K562 (cell line): ENCODE data around the gene XPA. TPM values are rescaled to one million over a fixed set of nuclear protein-coding genes. Genes with fewer than 3 reads are reported as not detected.

Experiments used
- CHD2 ChIP-seq: IDR thresholded peaks from 2 replicates; pipeline ENCODE4 v1.6.1; 2011; ENCODE audit warnings: low read depth, low read length
- FOXK1 ChIP-seq: sonication (generic); formaldehyde crosslinking; IDR thresholded peaks from 2 replicates; pipeline ENCODE4 v1.8.0; 2022; ENCODE audit warnings: missing genetic modification reagents, mild to moderate bottlenecking, borderline replicate concordance
- GABPB2 ChIP-seq: fragments of 250-450 bp; sonication (Bioruptor Pico); conservative IDR thresholded peaks from 2 replicates; pipeline ENCODE4 v1.5.1; 2021; ENCODE audit warnings: mild to moderate bottlenecking
- MEF2A ChIP-seq: IDR thresholded peaks from 2 replicates; pipeline ENCODE4 v1.6.1; 2011; ENCODE audit warnings: low read depth, mild to moderate bottlenecking, low read length, moderate library complexity; ENCODE audit not compliant: control insufficient read depth
- NELFE ChIP-seq: IDR thresholded peaks from 2 replicates; pipeline ENCODE4 v1.6.1; 2011; ENCODE audit warnings: mild to moderate bottlenecking; ENCODE audit not compliant: insufficient read depth, insufficient read length
- PHF21A ChIP-seq: fragments of 450-650 bp; IDR thresholded peaks from 2 replicates; pipeline ENCODE4 v1.6.1; 2017; ENCODE audit warnings: low read depth, borderline replicate concordance
- TCF3 ChIP-seq: sonication (generic); formaldehyde crosslinking; IDR thresholded peaks from 2 replicates; pipeline ENCODE4 v1.4.0; 2020; ENCODE audit warnings: mild to moderate bottlenecking, missing genetic modification reagents
- ZBTB1 ChIP-seq: sonication (generic); formaldehyde crosslinking; IDR thresholded peaks from 2 replicates; pipeline ENCODE4 v1.8.1; 2023; ENCODE audit warnings: missing genetic modification reagents, low read depth, mild to moderate bottlenecking, borderline replicate concordance
- ZNF232 ChIP-seq: sonication (generic); formaldehyde crosslinking; IDR thresholded peaks from 2 replicates; pipeline ENCODE4 v1.8.0; 2022; ENCODE audit warnings: mild to moderate bottlenecking, missing genetic modification reagents
- polyA plus RNA-seq, 8 experiments: library from polyadenylated mRNA; depleted of rRNA in 4 of 8; stranded (reverse) in 5 of 8; unstranded in 3 of 8; fragments of >200 nt; fragmentation: Nextera tagmentation in 2 of 8; fragmentation: Illumina TruSeq in 1 of 8; extraction: Ambion mirVana in 2 of 8; extraction: Trizol in 1 of 8; gene quantifications; 2 replicates each; pipeline versions ENCODE4 v1.2.1 to v1.2.3, GENCODE V29; 2011 to 2014; ENCODE audit warnings: inconsistent platforms in 1 of 8, missing spikeins in 1 of 8
- total RNA-seq, 7 experiments: library from RNA; depleted of rRNA in 6 of 7; stranded (reverse); fragments of >200 nt in 6 of 7; fragmentation: Illumina TruSeq in 2 of 7; extraction: Trizol in 2 of 7; gene quantifications; 2 replicates each; pipeline versions ENCODE4 v1.2.1 to v1.2.3, GENCODE V29; 2011 to 2021; ENCODE audit warnings: low replicate concordance in 1 of 7
- TF ChIP-seq, protein P1 (sequence below), 2 experiments: fragments of 450-650 bp in 1 of 2; IDR thresholded peaks; 2 replicates each; pipeline ENCODE4 v1.6.1; 2011 to 2017; ENCODE audit warnings: low read depth in 2 of 2, antibody characterized with exemption in 1 of 2, borderline replicate concordance in 1 of 2, low read length in 1 of 2, mild to moderate bottlenecking in 1 of 2, mixed read lengths in 1 of 2; ENCODE audit not compliant: control insufficient read depth in 1 of 2
- TF ChIP-seq, protein P2 (sequence below): fragments of 250-450 bp; sonication (Bioruptor Pico); IDR thresholded peaks from 2 replicates; pipeline ENCODE4 v1.8.0; 2021; ENCODE audit warnings: moderate library complexity, mild to moderate bottlenecking, inconsistent platforms
- TF ChIP-seq, protein P3 (sequence below): fragments of 450-650 bp; conservative IDR thresholded peaks from 2 replicates; pipeline ENCODE4 v1.6.1; 2016; ENCODE audit warnings: missing genetic modification characterization, low read depth, mild to moderate bottlenecking, control low read depth, missing compliant biosample characterization
- TF ChIP-seq, protein P4 (sequence below), 3 experiments: fragments of 200-800 bp in 1 of 3; fragments of 250-450 bp in 1 of 3; fragments of 450-650 bp in 1 of 3; sonication (Bioruptor Pico) in 1 of 3; sonication (Bioruptor generic) in 1 of 3; formaldehyde crosslinking in 1 of 3; IDR thresholded peaks; 2 replicates each; pipeline versions ENCODE4 v1.6.1 to v1.8.0; 2016 to 2022; ENCODE audit warnings: mild to moderate bottlenecking in 2 of 3, missing genetic modification characterization in 2 of 3, missing compliant biosample characterization in 1 of 3, moderate library complexity in 1 of 3
- TF ChIP-seq, protein P5 (sequence below): fragments of 450-650 bp; IDR thresholded peaks from 2 replicates; pipeline ENCODE4 v1.6.1; 2017; ENCODE audit warnings: mild to moderate bottlenecking, moderate library complexity

The XPA gene
- total and polyA plus RNA-seq, 9 of the 15 experiments (the other 6 are each of a cell fraction or from before 2014, with no cell fraction given) = 5.1 to 18.2 (median 14.1) TPM

DNA sequence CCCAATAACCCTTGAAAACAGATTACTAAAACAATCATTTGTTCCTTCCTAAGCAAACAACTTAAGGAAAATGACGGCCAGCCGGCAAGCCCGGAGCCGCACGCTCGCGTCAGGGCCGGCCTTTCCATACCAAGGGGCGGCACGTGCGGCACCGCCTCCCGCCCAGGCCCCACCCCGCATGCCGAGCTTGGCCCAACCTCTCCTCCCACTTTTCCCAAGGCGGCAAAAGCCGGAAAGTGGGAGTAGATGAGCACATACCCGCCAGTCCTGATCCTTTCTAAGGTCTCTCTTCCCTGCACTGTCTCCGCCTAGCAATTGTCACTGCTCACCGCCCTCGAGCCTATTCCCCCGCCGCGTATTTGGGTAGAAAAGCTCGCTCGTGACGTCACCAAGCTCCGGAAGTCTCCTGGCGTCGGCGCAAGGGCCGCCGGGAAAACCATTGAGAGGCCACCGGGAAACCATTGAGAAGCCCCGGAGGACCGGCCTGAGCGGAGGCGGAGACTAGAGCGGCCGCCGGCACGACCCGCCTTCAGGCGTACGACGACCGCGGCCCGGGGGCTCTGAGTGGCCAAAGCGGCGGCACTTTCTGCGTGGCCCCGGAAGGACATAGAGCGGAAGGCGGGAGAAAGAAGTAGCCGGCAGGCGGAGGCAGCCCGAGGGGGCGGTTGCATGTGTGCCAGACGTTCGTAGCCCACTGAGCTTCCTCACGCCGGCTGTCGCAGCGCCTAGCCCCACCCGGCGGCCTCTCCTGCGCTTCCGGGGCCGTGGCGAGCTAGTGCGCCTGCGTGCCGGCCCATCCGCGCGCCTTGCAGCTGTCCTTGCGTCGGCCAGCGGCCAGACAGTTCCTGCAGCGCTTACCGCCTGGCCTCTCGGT, 63.9 kb downstream of the XPA start, which contains the start of the genes NCBP1 and TSTD2 (continued):
- TF ChIP-seq, protein P1, sequence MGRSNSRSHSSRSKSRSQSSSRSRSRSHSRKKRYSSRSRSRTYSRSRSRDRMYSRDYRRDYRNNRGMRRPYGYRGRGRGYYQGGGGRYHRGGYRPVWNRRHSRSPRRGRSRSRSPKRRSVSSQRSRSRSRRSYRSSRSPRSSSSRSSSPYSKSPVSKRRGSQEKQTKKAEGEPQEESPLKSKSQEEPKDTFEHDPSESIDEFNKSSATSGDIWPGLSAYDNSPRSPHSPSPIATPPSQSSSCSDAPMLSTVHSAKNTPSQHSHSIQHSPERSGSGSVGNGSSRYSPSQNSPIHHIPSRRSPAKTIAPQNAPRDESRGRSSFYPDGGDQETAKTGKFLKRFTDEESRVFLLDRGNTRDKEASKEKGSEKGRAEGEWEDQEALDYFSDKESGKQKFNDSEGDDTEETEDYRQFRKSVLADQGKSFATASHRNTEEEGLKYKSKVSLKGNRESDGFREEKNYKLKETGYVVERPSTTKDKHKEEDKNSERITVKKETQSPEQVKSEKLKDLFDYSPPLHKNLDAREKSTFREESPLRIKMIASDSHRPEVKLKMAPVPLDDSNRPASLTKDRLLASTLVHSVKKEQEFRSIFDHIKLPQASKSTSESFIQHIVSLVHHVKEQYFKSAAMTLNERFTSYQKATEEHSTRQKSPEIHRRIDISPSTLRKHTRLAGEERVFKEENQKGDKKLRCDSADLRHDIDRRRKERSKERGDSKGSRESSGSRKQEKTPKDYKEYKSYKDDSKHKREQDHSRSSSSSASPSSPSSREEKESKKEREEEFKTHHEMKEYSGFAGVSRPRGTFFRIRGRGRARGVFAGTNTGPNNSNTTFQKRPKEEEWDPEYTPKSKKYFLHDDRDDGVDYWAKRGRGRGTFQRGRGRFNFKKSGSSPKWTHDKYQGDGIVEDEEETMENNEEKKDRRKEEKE (IDR thresholded peaks at IDR 0.05; ENCODE audit: borderline replicate concordance in 1 of 2, control insufficient read depth in 1 of 2, low read depth in 2 of 2, low read length in 1 of 2) = peak in 1 of 2 experiments; percentile 72; a peak in 1 of 4 replicates
- TF ChIP-seq, protein P2, sequence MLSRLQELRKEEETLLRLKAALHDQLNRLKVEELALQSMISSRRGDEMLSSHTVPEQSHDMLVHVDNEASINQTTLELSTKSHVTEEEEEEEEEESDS = no peak
- no peak for TF ChIP-seq MEF2A
- TF ChIP-seq PHF21A = peak; percentile 71; the same call in 1 of the 2 replicates
- TF ChIP-seq ZBTB1 = peak; percentile 77; the same call in 1 of the 2 replicates
- peak; percentile 95 for TF ChIP-seq ZNF232 (CRISPR knock-in tag)
- TF ChIP-seq GABPB2 (CRISPR knock-in tag) = 0 out of 2 replicates have a peak, but pooled peaks have one; percentile 4
- TF ChIP-seq, protein P3, sequence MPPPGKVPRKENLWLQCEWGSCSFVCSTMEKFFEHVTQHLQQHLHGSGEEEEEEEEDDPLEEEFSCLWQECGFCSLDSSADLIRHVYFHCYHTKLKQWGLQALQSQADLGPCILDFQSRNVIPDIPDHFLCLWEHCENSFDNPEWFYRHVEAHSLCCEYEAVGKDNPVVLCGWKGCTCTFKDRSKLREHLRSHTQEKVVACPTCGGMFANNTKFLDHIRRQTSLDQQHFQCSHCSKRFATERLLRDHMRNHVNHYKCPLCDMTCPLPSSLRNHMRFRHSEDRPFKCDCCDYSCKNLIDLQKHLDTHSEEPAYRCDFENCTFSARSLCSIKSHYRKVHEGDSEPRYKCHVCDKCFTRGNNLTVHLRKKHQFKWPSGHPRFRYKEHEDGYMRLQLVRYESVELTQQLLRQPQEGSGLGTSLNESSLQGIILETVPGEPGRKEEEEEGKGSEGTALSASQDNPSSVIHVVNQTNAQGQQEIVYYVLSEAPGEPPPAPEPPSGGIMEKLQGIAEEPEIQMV (tag) = no peak
- TF ChIP-seq TCF3 (CRISPR knock-in tag) = no peak
- TF ChIP-seq, protein P4, sequence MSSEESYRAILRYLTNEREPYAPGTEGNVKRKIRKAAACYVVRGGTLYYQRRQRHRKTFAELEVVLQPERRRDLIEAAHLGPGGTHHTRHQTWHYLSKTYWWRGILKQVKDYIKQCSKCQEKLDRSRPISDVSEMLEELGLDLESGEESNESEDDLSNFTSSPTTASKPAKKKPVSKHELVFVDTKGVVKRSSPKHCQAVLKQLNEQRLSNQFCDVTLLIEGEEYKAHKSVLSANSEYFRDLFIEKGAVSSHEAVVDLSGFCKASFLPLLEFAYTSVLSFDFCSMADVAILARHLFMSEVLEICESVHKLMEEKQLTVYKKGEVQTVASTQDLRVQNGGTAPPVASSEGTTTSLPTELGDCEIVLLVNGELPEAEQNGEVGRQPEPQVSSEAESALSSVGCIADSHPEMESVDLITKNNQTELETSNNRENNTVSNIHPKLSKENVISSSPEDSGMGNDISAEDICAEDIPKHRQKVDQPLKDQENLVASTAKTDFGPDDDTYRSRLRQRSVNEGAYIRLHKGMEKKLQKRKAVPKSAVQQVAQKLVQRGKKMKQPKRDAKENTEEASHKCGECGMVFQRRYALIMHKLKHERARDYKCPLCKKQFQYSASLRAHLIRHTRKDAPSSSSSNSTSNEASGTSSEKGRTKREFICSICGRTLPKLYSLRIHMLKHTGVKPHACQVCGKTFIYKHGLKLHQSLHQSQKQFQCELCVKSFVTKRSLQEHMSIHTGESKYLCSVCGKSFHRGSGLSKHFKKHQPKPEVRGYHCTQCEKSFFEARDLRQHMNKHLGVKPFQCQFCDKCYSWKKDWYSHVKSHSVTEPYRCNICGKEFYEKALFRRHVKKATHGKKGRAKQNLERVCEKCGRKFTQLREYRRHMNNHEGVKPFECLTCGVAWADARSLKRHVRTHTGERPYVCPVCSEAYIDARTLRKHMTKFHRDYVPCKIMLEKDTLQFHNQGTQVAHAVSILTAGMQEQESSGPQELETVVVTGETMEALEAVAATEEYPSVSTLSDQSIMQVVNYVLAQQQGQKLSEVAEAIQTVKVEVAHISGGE (CRISPR knock-in tag; IDR thresholded peaks at IDR 0.05) = peak in 1 of 3 experiments; percentile 60; a peak in 2 of 6 replicates
- TF ChIP-seq CHD2 = no peak
- TF ChIP-seq NELFE = no peak
- peak; percentile 40; the same call in 1 of the 2 replicates for TF ChIP-seq FOXK1 (CRISPR knock-in tag)
- TF ChIP-seq, protein P5, sequence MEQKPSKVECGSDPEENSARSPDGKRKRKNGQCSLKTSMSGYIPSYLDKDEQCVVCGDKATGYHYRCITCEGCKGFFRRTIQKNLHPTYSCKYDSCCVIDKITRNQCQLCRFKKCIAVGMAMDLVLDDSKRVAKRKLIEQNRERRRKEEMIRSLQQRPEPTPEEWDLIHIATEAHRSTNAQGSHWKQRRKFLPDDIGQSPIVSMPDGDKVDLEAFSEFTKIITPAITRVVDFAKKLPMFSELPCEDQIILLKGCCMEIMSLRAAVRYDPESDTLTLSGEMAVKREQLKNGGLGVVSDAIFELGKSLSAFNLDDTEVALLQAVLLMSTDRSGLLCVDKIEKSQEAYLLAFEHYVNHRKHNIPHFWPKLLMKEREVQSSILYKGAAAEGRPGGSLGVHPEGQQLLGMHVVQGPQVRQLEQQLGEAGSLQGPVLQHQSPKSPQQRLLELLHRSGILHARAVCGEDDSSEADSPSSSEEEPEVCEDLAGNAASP = no peak
